Measurements from ENCODE around the gene CDHR2.
A peak's percentile ranks its signal among the peaks of the same experiment; 100 is the strongest.

The CDHR2 gene

DNA sequence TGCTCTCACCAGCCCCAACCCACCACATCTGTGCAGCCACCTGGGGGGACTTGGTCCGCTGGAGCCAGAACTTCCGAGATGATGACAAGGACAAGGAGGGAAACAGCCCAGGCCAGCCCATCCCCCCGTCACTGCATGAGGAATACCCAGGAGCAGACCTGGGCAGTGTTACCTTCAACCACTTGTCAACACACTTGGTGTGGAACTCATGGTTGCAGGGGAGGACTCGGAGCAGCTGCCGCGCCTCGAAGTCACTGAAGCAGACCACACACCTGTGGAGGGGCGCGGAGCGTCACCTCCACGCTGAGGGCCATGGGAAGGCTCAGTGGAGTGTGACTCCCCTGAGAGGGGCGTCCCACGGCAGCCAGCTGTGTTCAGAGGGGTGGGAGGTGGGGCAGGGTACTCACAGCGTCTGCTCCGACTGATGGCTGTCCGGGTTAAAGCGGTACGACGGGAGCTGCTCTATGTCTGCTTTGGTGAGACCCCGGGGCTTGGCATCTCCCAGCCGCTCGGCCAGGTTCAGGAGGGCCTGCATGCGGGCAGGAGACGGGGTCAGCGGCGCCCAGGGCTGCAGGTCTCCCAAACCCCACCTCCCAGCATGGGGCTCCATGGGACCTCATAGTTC lies 19.9 kb upstream of the CDHR2 start:
- no peak overlapping the region for H3K9ac ChIP-seq (ENCODE audit: low read length)

GRCh38 chr5:176529741-176530141 lies 19.4 kb upstream of the CDHR2 start:
- no peaks in the 10 kb centered on the region for H3K9me3 ChIP-seq (ENCODE audit: control insufficient read depth, insufficient read depth, low read depth, low read length)
- H3K4me3 ChIP-seq (ENCODE audit: low read depth, low read length) = no peak overlapping the region
- peaks cover 68% of the 10 kb centered on the region for H3K36me3 ChIP-seq (ENCODE audit: control insufficient read depth, insufficient read depth, low read length)
- H3K27ac ChIP-seq (ENCODE audit: low read depth, low read length) = no peak overlapping the region
- H3K9ac ChIP-seq (ENCODE audit: low read length) = no peak overlapping the region
- peaks cover 14% of the 10 kb centered on the region for H3K4me1 ChIP-seq (ENCODE audit: control insufficient read depth, insufficient read depth, low read length)
- no peaks in the 10 kb centered on the region for H3K27me3 ChIP-seq (ENCODE audit: control insufficient read depth, insufficient read depth, low read length)

More for the DNA sequence above, 19.9 kb upstream of the CDHR2 start:
- Histone ChIP-seq H3K4me1 (ENCODE audit: control insufficient read depth, insufficient read depth, low read length) (peaks cover 8% of the 10 kb centered on the region), H3K4me3 (ENCODE audit: low read depth, low read length) (no peak overlapping the region), H3K27ac (ENCODE audit: low read depth, low read length) (no peak overlapping the region), H3K9me3 (ENCODE audit: control insufficient read depth, insufficient read depth, low read depth, low read length) (no peaks in the 10 kb centered on the region), H3K36me3 (ENCODE audit: control insufficient read depth, insufficient read depth, low read length) (peaks cover 63% of the 10 kb centered on the region), H3K27me3 (ENCODE audit: control insufficient read depth, insufficient read depth, low read length) (no peaks in the 10 kb centered on the region)

- Histone ChIP-seq H3K4me1 (ENCODE audit: control insufficient read depth, insufficient read depth, low read length) (peaks cover 21% of the 10 kb centered on the region), H3K9ac (ENCODE audit: low read length) (no peak overlapping the region), H3K27ac (ENCODE audit: low read depth, low read length) (no peak overlapping the region), H3K4me3 (ENCODE audit: low read depth, low read length) (no peak overlapping the region), H3K27me3 (ENCODE audit: control insufficient read depth, insufficient read depth, low read length) (no peaks in the 10 kb centered on the region), H3K36me3 (ENCODE audit: control insufficient read depth, insufficient read depth, low read length) (peaks cover 76% of the 10 kb centered on the region), H3K9me3 (ENCODE audit: control insufficient read depth, insufficient read depth, low read depth, low read length) (no peaks in the 10 kb centered on the region)
These were observed 18.7 kb upstream of the CDHR2 start for GRCh38 chr5:176530393-176530982.

DNA sequence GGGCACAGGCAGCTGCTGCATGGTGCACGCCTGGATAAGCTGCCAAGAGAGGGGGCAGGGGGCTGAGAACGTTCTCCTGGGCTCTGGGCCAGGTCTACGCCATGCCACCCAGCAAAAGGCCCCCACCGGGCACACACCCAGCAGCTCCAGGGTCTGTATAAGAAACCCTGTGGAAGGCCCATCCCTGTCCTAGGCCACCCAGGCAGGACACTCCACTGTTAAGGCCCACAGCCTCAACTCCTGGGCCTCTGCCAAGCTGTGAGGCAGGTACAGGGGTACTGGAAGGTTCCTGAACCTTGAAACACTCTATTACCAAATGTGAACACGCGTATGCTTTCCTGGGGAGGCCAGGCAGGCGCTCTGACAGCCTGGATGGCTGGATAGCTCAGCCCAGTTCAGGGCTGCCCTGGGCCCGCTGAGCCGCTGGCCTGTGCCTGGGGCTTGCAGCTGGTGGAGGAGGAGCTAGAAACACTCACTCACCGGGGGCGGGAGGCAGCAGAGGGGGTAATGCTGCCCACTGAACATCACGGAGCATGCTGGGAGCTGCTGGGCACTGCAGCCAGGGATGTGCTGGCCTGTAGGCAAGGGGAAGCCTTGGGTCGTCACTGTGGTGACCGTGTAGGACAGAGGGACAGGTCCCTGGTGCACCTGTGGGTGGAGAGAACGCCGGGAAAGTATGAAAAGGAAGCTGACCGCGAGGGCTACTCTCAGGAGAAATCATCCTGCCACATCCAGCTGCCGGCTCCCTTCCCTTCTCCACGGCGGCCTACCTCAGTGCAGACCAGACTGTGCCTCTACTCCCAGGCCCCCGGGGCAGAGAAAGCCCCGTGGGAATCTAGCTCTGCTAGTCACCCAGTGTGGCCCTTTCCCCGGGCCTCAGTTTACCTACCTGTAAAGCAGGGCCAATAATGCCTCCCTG lies 17.9 kb upstream of the CDHR2 start:
- Histone ChIP-seq H3K27me3 (ENCODE audit: control insufficient read depth, insufficient read depth, low read length) (no peaks in the 10 kb centered on the region), H3K9me3 (ENCODE audit: control insufficient read depth, insufficient read depth, low read depth, low read length) (no peaks in the 10 kb centered on the region), H3K4me1 (ENCODE audit: control insufficient read depth, insufficient read depth, low read length) (peaks cover 23% of the 10 kb centered on the region), H3K27ac (ENCODE audit: low read depth, low read length) (no peak overlapping the region), H3K9ac (ENCODE audit: low read length) (no peak overlapping the region), H3K4me3 (ENCODE audit: low read depth, low read length) (no peak overlapping the region), H3K36me3 (ENCODE audit: control insufficient read depth, insufficient read depth, low read length) (peaks cover 76% of the 10 kb centered on the region)

DNA sequence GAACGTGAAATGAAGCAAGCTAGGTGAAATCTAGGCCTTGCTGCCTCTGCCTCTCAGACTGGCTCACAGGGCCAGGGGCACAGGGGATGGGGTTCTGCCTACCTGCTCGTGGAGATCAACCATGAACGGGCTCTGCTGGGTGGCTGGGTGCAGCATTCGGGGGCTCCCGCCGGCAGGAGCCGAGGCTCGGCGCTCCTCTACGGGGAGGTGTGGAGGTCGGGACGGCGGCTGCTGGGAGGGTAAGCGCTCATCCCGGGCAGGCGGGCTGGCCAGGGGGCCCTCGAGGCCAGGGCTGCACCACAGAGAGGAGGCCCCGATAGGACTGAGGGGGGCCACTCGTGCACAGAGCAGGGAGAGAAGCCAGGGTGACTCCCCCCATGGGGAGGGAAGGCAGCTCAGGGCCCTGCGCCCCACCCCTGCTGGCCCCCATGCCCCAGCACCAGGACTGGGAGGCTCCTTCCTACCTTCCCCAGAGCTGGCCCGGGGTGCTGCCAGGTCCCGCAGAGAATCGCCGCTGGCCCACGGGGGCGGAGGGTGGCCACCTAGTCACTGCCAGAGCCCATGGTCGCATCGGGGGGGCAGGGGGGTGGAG lies 17.1 kb upstream of the CDHR2 start:
- Histone ChIP-seq H3K9me3 (ENCODE audit: control insufficient read depth, insufficient read depth, low read depth, low read length) (no peaks in the 10 kb centered on the region), H3K4me1 (ENCODE audit: control insufficient read depth, insufficient read depth, low read length) (peaks cover 23% of the 10 kb centered on the region), H3K36me3 (ENCODE audit: control insufficient read depth, insufficient read depth, low read length) (peaks cover 76% of the 10 kb centered on the region), H3K27ac (ENCODE audit: low read depth, low read length) (no peak overlapping the region), H3K9ac (ENCODE audit: low read length) (no peak overlapping the region), H3K4me3 (ENCODE audit: low read depth, low read length) (no peak overlapping the region), H3K27me3 (ENCODE audit: control insufficient read depth, insufficient read depth, low read length) (no peaks in the 10 kb centered on the region)

DNA sequence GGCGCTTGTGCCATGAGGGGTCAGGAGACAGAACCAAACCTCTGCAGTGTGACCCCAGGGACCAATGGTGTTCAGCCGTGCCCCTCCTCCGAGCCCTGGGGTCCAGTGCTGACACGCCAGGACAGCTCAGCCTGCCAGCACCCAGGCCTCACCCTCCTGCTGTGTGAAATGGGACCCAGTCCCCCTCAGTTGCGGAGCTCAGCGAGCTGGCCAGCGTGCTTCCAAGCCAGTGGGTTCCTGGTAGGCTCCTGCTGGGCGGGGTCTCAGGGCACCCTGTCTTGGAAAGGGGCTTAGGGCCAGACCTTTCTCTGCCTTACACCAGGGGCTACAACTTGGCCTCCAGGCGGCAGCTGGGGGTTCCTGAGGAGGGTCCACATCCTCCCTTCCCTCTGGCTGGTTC lies 16.3 kb upstream of the CDHR2 start:
- Histone ChIP-seq H3K4me3 (ENCODE audit: low read depth, low read length) (no peak overlapping the region), H3K9ac (ENCODE audit: low read length) (no peak overlapping the region), H3K4me1 (ENCODE audit: control insufficient read depth, insufficient read depth, low read length) (peaks cover 23% of the 10 kb centered on the region), H3K9me3 (ENCODE audit: control insufficient read depth, insufficient read depth, low read depth, low read length) (no peaks in the 10 kb centered on the region), H3K36me3 (ENCODE audit: control insufficient read depth, insufficient read depth, low read length) (peaks cover 68% of the 10 kb centered on the region), H3K27me3 (ENCODE audit: control insufficient read depth, insufficient read depth, low read length) (no peaks in the 10 kb centered on the region), H3K27ac (ENCODE audit: low read depth, low read length) (peak overlapping the region; percentile 1; the same call in 1 of the 2 replicates)

DNA sequence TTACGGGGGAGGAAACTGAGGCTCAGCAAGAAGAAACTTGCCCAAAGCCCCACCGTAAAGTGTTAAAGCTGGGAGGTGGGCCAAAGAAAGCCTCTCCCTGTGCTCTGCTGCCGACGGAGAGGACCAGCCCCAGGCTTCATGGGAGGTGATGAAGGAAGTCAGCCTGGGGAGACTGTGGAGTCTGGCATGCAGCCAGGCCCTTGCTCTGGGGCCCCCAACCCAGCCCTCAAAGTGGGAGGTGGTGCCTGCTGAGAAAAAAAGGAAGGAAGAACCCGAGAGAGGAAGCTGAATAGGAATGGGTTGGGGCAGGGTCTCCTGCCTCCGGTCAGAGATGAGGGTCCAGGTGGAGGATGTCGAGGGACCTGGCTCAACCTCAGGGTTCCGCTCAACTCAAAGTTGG lies 15.8 kb upstream of the CDHR2 start:
- H3K27ac ChIP-seq (ENCODE audit: low read depth, low read length) = peak overlapping the region; percentile 1; the same call in 1 of the 2 replicates
- H3K4me3 ChIP-seq (ENCODE audit: low read depth, low read length) = no peak overlapping the region

GRCh38 chr5:176533894-176534611 lies 15.1 kb upstream of the CDHR2 start:
- Histone ChIP-seq H3K27me3 (ENCODE audit: control insufficient read depth, insufficient read depth, low read length) (no peaks in the 10 kb centered on the region), H3K27ac (ENCODE audit: low read depth, low read length) (no peak overlapping the region), H3K36me3 (ENCODE audit: control insufficient read depth, insufficient read depth, low read length) (peaks cover 55% of the 10 kb centered on the region), H3K4me1 (ENCODE audit: control insufficient read depth, insufficient read depth, low read length) (peaks cover 23% of the 10 kb centered on the region), H3K9me3 (ENCODE audit: control insufficient read depth, insufficient read depth, low read depth, low read length) (no peaks in the 10 kb centered on the region), H3K9ac (ENCODE audit: low read length) (peak overlapping the region; percentile 7), H3K4me3 (ENCODE audit: low read depth, low read length) (peak overlapping the region; percentile 96; the same call in 1 of the 2 replicates)

More for the DNA sequence above, 15.8 kb upstream of the CDHR2 start:
- peaks cover 62% of the 10 kb centered on the region for H3K36me3 ChIP-seq (ENCODE audit: control insufficient read depth, insufficient read depth, low read length)
- H3K4me1 ChIP-seq (ENCODE audit: control insufficient read depth, insufficient read depth, low read length) = peaks cover 23% of the 10 kb centered on the region
- H3K9ac ChIP-seq (ENCODE audit: low read length) = no peak overlapping the region
- H3K27me3 ChIP-seq (ENCODE audit: control insufficient read depth, insufficient read depth, low read length) = no peaks in the 10 kb centered on the region
- no peaks in the 10 kb centered on the region for H3K9me3 ChIP-seq (ENCODE audit: control insufficient read depth, insufficient read depth, low read depth, low read length)

DNA sequence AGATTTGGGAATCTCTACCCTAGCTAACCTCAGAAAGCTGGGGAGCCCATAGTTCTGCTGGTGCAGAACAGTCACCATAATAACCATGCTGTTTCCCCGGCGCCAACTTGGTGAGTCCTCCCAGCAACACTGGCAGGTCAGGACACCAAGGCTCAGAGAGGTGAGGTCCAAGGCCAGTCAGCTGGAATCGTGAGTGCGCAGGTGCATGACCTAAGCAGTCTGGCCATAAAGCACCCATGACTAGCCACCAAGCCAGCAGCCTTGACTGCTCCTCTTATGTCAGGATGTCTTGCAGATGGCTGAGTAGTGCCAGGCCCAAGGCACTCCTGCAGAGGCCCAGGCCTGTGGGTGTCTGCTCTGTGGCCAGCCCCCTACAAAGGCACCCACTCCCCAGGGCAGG lies 14.5 kb upstream of the CDHR2 start:
- no peaks in the 10 kb centered on the region for H3K9me3 ChIP-seq (ENCODE audit: control insufficient read depth, insufficient read depth, low read depth, low read length)
- peaks cover 49% of the 10 kb centered on the region for H3K36me3 ChIP-seq (ENCODE audit: control insufficient read depth, insufficient read depth, low read length)
- H3K4me1 ChIP-seq (ENCODE audit: control insufficient read depth, insufficient read depth, low read length) = peaks cover 23% of the 10 kb centered on the region
- H3K9ac ChIP-seq (ENCODE audit: low read length) = peak overlapping the region; percentile 7
- no peak overlapping the region for H3K27ac ChIP-seq (ENCODE audit: low read depth, low read length)
- peak overlapping the region; percentile 96; the same call in 1 of the 2 replicates for H3K4me3 ChIP-seq (ENCODE audit: low read depth, low read length)
- H3K27me3 ChIP-seq (ENCODE audit: control insufficient read depth, insufficient read depth, low read length) = no peaks in the 10 kb centered on the region

GRCh38 chr5:176535101-176535663 lies 14.0 kb upstream of the CDHR2 start:
- peaks cover 24% of the 10 kb centered on the region for H3K4me1 ChIP-seq (ENCODE audit: control insufficient read depth, insufficient read depth, low read length)

More at GRCh38 chr5:176535101-176535663, 14.0 kb upstream of the CDHR2 start:
- H3K9me3 ChIP-seq (ENCODE audit: control insufficient read depth, insufficient read depth, low read depth, low read length) = no peaks in the 10 kb centered on the region
- H3K36me3 ChIP-seq (ENCODE audit: control insufficient read depth, insufficient read depth, low read length) = peaks cover 47% of the 10 kb centered on the region
- H3K27me3 ChIP-seq (ENCODE audit: control insufficient read depth, insufficient read depth, low read length) = no peaks in the 10 kb centered on the region
- H3K27ac ChIP-seq (ENCODE audit: low read depth, low read length) = peak overlapping the region; percentile 99
- H3K9ac ChIP-seq (ENCODE audit: low read length) = peak overlapping the region; percentile 97
- H3K4me3 ChIP-seq (ENCODE audit: low read depth, low read length) = peak overlapping the region; percentile 96

All from HUES6 (cell line).